CD4-positive, alpha-beta T cell treated with Interferon gamma for 1 hour (primary cell): ENCODE results near the gene FOXB2.
"Not testable (repeated sequence)": the region's sequence is repeated elsewhere in the genome, so short reads cannot be mapped to it uniquely, and the experiment has no call there.

Experiments
- DNase-seq: peaks from one replicate; pipeline ENCODE4 v3.0.0-alpha.2; 2020

The FOXB2 gene

GRCh38 chr9:77016526-77017504, 2.6 kb upstream of the FOXB2 start:
- no peak for DNase-seq

GRCh38 chr9:77017505-77017894, 2.0 kb upstream of the FOXB2 start:
- DNase-seq, result no peak

- no peak for DNase-seq
These were observed 1.1 kb upstream of the FOXB2 start for GRCh38 chr9:77018058-77018968.

GRCh38 chr9:77018969-77019235, 553 bp upstream of the FOXB2 start:
- DNase-seq, result no peak

GRCh38 chr9:77019926-77020412, 514 bp downstream of the FOXB2 start:
- no peak for DNase-seq

- DNase-seq, result no peak
These were observed 1.2 kb downstream of the FOXB2 start for GRCh38 chr9:77020413-77021290.

GRCh38 chr9:77021291-77021894, 1.9 kb downstream of the FOXB2 start:
- DNase-seq, result no peak

GRCh38 chr9:77021922-77022782, 2.7 kb downstream of the FOXB2 start:
- DNase-seq, result no peak

GRCh38 chr9:77022783-77023440, 3.5 kb downstream of the FOXB2 start:
- DNase-seq, result no peak

GRCh38 chr9:77023726-77024125, 4.3 kb downstream of the FOXB2 start:
- DNase-seq, result no peak

- DNase-seq, result no peak
These were observed 5.5 kb downstream of the FOXB2 start for GRCh38 chr9:77024776-77025545.

- no peak for DNase-seq
These were observed 9.0 kb downstream of the FOXB2 start for GRCh38 chr9:77028478-77028877.

- no peak for DNase-seq
These were observed 10.6 kb downstream of the FOXB2 start for GRCh38 chr9:77030045-77030444.

- no peak for DNase-seq
These were observed 19.0 kb downstream of the FOXB2 start for GRCh38 chr9:77038281-77039036.

- DNase-seq, result no peak
These were observed 20.9 kb downstream of the FOXB2 start for GRCh38 chr9:77040340-77040739.

- DNase-seq, result not testable (repeated sequence)
These were observed 24.3 kb downstream of the FOXB2 start for GRCh38 chr9:77043743-77044142.

GRCh38 chr9:77060681-77061080, 41.2 kb downstream of the FOXB2 start:
- not testable (repeated sequence) for DNase-seq

- DNase-seq, result no peak
These were observed 44.3 kb downstream of the FOXB2 start for GRCh38 chr9:77063645-77064285.

- no peak for DNase-seq
These were observed 46.9 kb downstream of the FOXB2 start for GRCh38 chr9:77066388-77066787.
